COLO829 (cell line): ENCODE measurements around the gene SMYD3.
A peak's percentile ranks its signal among the peaks of the same experiment; 100 is the strongest.

Experiments
- DNase-seq: peaks from one replicate; pipeline ENCODE4 v3.0.0; 2012; ENCODE audit warnings: low spot score

Gene SMYD3

GRCh38 chr1:246271516-246271915, 235.6 kb downstream of the SMYD3 start:
- DNase-seq: no peak

- no peak for DNase-seq
These were observed 236.8 kb downstream of the SMYD3 start for GRCh38 chr1:246270236-246270635.

- DNase-seq: no peak
These were observed 237.6 kb downstream of the SMYD3 start for GRCh38 chr1:246269466-246269865.

GRCh38 chr1:246267896-246268295, 239.2 kb downstream of the SMYD3 start:
- DNase-seq: no peak

GRCh38 chr1:246267426-246267825, 239.7 kb downstream of the SMYD3 start:
- DNase-seq: no peak

- no peak for DNase-seq
These were observed 241.6 kb downstream of the SMYD3 start for GRCh38 chr1:246265481-246265880.

- no peak for DNase-seq
These were observed 244.8 kb downstream of the SMYD3 start for GRCh38 chr1:246262281-246262680.

GRCh38 chr1:246261639-246262038, 245.4 kb downstream of the SMYD3 start:
- no peak for DNase-seq

- DNase-seq: no peak
These were observed 248.8 kb downstream of the SMYD3 start for GRCh38 chr1:246258250-246258649.

GRCh38 chr1:246255773-246256172, 251.3 kb downstream of the SMYD3 start:
- DNase-seq: no peak

- no peak for DNase-seq
These were observed 252.2 kb downstream of the SMYD3 start for GRCh38 chr1:246254854-246255253.

GRCh38 chr1:246246430-246246829, 260.6 kb downstream of the SMYD3 start:
- DNase-seq: no peak

GRCh38 chr1:246245541-246245940, 261.5 kb downstream of the SMYD3 start:
- DNase-seq: no peak

- no peak for DNase-seq
These were observed 275.0 kb downstream of the SMYD3 start for GRCh38 chr1:246232126-246232525.

GRCh38 chr1:246226041-246226440, 281.0 kb downstream of the SMYD3 start:
- no peak for DNase-seq

GRCh38 chr1:246221485-246222255, 285.4 kb downstream of the SMYD3 start:
- DNase-seq: no peak

GRCh38 chr1:246220495-246221065, 286.5 kb downstream of the SMYD3 start:
- no peak for DNase-seq

- DNase-seq: no peak
These were observed 287.5 kb downstream of the SMYD3 start for GRCh38 chr1:246219508-246220030.

GRCh38 chr1:246218686-246219085, 288.4 kb downstream of the SMYD3 start:
- DNase-seq: no peak

GRCh38 chr1:246216906-246217305, 290.2 kb downstream of the SMYD3 start:
- DNase-seq: no peak

GRCh38 chr1:246215510-246215903, 291.6 kb downstream of the SMYD3 start:
- DNase-seq: no peak

GRCh38 chr1:246214708-246215509, 292.2 kb downstream of the SMYD3 start:
- DNase-seq: peak; percentile 82

GRCh38 chr1:246213947-246214346, 293.1 kb downstream of the SMYD3 start:
- DNase-seq: no peak
